OCI-LY7 (cell line): ENCODE results near the gene SPPL3.

Experiments
- EZH2phosphoT487 ChIP-seq: fragments of 200-600 bp; sonication (generic); IDR thresholded peaks from 2 replicates; pipeline ENCODE4 v1.6.1; 2018; ENCODE audit warnings: low read depth, borderline replicate concordance, mild to moderate bottlenecking, mixed run types, antibody characterized with exemption, low read length, moderate library complexity, mixed read lengths
- TF ChIP-seq, protein P1 (sequence below): fragments of 200-600 bp; sonication (generic); conservative IDR thresholded peaks from 2 replicates; pipeline ENCODE4 v1.5.1; 2014; ENCODE audit warnings: mild to moderate bottlenecking, antibody characterized with exemption, low read length, moderate library complexity, mixed read lengths

DNA sequence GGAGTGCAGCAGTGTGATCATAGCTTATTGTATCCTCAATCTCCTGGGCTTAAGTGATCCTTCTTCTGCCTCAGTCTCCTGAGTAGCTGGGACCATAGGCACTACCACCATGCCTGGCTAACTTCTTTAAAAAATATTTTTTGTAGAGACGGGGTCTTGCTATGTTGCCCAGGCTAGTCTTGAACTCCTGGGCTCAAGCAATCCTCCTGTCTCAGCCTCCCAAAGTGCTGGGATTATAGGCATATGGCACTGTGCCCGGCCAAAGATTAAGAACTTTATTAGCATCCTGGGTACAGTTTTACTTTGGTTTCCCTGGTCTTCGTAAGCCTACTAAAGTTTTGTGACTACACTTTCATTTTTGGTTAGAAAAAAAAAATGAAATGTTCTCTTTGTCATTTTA is 94.1 kb downstream of the SPPL3 start:
- TF ChIP-seq, protein P1, sequence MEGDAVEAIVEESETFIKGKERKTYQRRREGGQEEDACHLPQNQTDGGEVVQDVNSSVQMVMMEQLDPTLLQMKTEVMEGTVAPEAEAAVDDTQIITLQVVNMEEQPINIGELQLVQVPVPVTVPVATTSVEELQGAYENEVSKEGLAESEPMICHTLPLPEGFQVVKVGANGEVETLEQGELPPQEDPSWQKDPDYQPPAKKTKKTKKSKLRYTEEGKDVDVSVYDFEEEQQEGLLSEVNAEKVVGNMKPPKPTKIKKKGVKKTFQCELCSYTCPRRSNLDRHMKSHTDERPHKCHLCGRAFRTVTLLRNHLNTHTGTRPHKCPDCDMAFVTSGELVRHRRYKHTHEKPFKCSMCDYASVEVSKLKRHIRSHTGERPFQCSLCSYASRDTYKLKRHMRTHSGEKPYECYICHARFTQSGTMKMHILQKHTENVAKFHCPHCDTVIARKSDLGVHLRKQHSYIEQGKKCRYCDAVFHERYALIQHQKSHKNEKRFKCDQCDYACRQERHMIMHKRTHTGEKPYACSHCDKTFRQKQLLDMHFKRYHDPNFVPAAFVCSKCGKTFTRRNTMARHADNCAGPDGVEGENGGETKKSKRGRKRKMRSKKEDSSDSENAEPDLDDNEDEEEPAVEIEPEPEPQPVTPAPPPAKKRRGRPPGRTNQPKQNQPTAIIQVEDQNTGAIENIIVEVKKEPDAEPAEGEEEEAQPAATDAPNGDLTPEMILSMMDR, result no peak
- no peak for TF ChIP-seq EZH2phosphoT487
